K562 (cell line): Measurements from ENCODE around the gene CTDNEP1. TPM values are rescaled to one million over a fixed set of nuclear protein-coding genes. Genes with fewer than 3 reads are reported as not detected.

Experiments used
- BCL6 ChIP-seq: fragments of 250-450 bp; sonication (Bioruptor Pico); IDR thresholded peaks from 2 replicates; pipeline ENCODE4 v1.4.0; 2020
- BDP1 ChIP-seq: IDR thresholded peaks from 3 replicates; pipeline ENCODE4 v1.6.1; 2011; ENCODE audit not compliant: insufficient read length, insufficient read depth
- CBX1 ChIP-seq: sonication (generic); IDR thresholded peaks from 2 replicates; pipeline ENCODE4 v1.6.1; 2016; ENCODE audit warnings: antibody characterized with exemption, low read depth, mild to moderate bottlenecking
- COPS2 ChIP-seq: fragments of 450-650 bp; conservative IDR thresholded peaks from 2 replicates; pipeline ENCODE4 v1.6.1; 2016; ENCODE audit warnings: mild to moderate bottlenecking, moderate library complexity
- ETV1 ChIP-seq: fragments of 450-650 bp; conservative IDR thresholded peaks from 2 replicates; pipeline ENCODE4 v1.6.1; 2016; ENCODE audit warnings: missing genetic modification characterization, control low read depth, low read depth, missing compliant biosample characterization
- GATAD2B ChIP-seq: fragments of 450-650 bp; IDR thresholded peaks from 2 replicates; pipeline ENCODE4 v1.6.1; 2017; ENCODE audit warnings: mild to moderate bottlenecking, borderline replicate concordance
- GTF2F1 ChIP-seq: IDR thresholded peaks from 2 replicates; pipeline ENCODE4 v1.6.1; 2011; ENCODE audit warnings: low read depth, low read length, improper control_type of control experiment
- HCFC1 ChIP-seq: IDR thresholded peaks from 2 replicates; pipeline ENCODE4 v1.6.1; 2012; ENCODE audit warnings: low read depth, low read length, improper control_type of control experiment
- JUND ChIP-seq, 2 experiments: IDR thresholded peaks; 2 replicates in 1 of 2; 3 replicates in 1 of 2; pipeline ENCODE4 v1.6.1; 2011; ENCODE audit warnings: borderline replicate concordance in 2 of 2, low read depth in 2 of 2, low read length in 2 of 2, improper control_type of control experiment in 1 of 2, missing biosample characterization in 1 of 2, missing genetic modification characterization in 1 of 2, missing genetic modification reagents in 1 of 2
- KAT7 ChIP-seq: sonication (generic); formaldehyde crosslinking; IDR thresholded peaks from 2 replicates; pipeline ENCODE4 v1.8.0; 2022; ENCODE audit warnings: missing genetic modification reagents, mild to moderate bottlenecking, borderline replicate concordance
- MYC ChIP-seq, 2 experiments: fragments of 250-450 bp in 1 of 2; sonication (Bioruptor Pico) in 1 of 2; IDR thresholded peaks; 2 replicates each; pipeline versions ENCODE4 v1.5.1 to v1.6.1; 2012 to 2021; ENCODE audit warnings: low read depth in 2 of 2, borderline replicate concordance in 1 of 2, improper control_type of control experiment in 1 of 2, low read length in 1 of 2, mild to moderate bottlenecking in 1 of 2, moderate library complexity in 1 of 2
- NBN ChIP-seq: fragments of 450-650 bp; IDR thresholded peaks from 2 replicates; pipeline ENCODE4 v1.6.1; 2016; ENCODE audit warnings: low read depth, mild to moderate bottlenecking
- NCOR1 ChIP-seq: fragments of 450-650 bp; IDR thresholded peaks from 2 replicates; pipeline ENCODE4 v1.6.1; 2016; ENCODE audit warnings: mild to moderate bottlenecking, moderate library complexity
- NFIC ChIP-seq: fragments of 450-650 bp; IDR thresholded peaks from 2 replicates; pipeline ENCODE4 v1.6.1; 2017; ENCODE audit warnings: mild to moderate bottlenecking, inconsistent platforms
- NUFIP1 ChIP-seq: fragments of 450-650 bp; IDR thresholded peaks from 2 replicates; pipeline ENCODE4 v1.6.1; 2018; ENCODE audit not compliant: partially characterized antibody
- POLR2B ChIP-seq: fragments of 450-650 bp; IDR thresholded peaks from 2 replicates; pipeline ENCODE4 v1.6.1; 2018; ENCODE audit warnings: low read depth; ENCODE audit not compliant: partially characterized antibody
- RBFOX2 ChIP-seq: fragments of 200-400 bp; formaldehyde crosslinking; IDR thresholded peaks from 2 replicates; pipeline ENCODE4 v1.6.1; 2017; ENCODE audit warnings: low read depth, mild to moderate bottlenecking, low read length, moderate library complexity
- SIN3B ChIP-seq: fragments of 450-650 bp; IDR thresholded peaks from 2 replicates; pipeline ENCODE4 v1.6.1; 2017; ENCODE audit warnings: low read depth, mild to moderate bottlenecking, moderate library complexity
- STAT5A ChIP-seq: IDR thresholded peaks from 2 replicates; pipeline ENCODE4 v1.6.1; 2012; ENCODE audit warnings: low read length, inconsistent platforms, borderline replicate concordance
- TARDBP ChIP-seq: fragments of 450-650 bp; IDR thresholded peaks from 2 replicates; pipeline ENCODE4 v1.6.1; 2016
- ZKSCAN8 ChIP-seq: fragments of 200-800 bp; sonication (Bioruptor generic); IDR thresholded peaks from 2 replicates; pipeline ENCODE4 v1.6.1; 2016; ENCODE audit warnings: missing genetic modification characterization, missing compliant biosample characterization
- ZNF146 ChIP-seq: IDR thresholded peaks from one replicate; pipeline ENCODE4 v1.6.1; 2018; ENCODE audit warnings: missing compliant biosample characterization; ENCODE audit not compliant: unreplicated experiment
- ZNF212 ChIP-seq: fragments of 450-650 bp; formaldehyde crosslinking; IDR thresholded peaks from 2 replicates; pipeline ENCODE4 v1.4.0; 2020; ENCODE audit warnings: mild to moderate bottlenecking
- ZNF24 ChIP-seq: fragments of 450-650 bp; IDR thresholded peaks from 2 replicates; pipeline ENCODE4 v1.6.1; 2016
- ZNF766 ChIP-seq: fragments of 200-800 bp; sonication (Bioruptor generic); conservative IDR thresholded peaks from 2 replicates; pipeline ENCODE4 v1.6.1; 2016; ENCODE audit warnings: missing genetic modification characterization, missing compliant biosample characterization
- polyA plus RNA-seq, 8 experiments: library from polyadenylated mRNA; depleted of rRNA in 4 of 8; stranded (reverse) in 5 of 8; unstranded in 3 of 8; fragments of >200 nt; fragmentation: Nextera tagmentation in 2 of 8; fragmentation: Illumina TruSeq in 1 of 8; extraction: Ambion mirVana in 2 of 8; extraction: Trizol in 1 of 8; gene quantifications; 2 replicates each; pipeline versions ENCODE4 v1.2.1 to v1.2.3, GENCODE V29; 2011 to 2014; ENCODE audit warnings: inconsistent platforms in 1 of 8, missing spikeins in 1 of 8
- total RNA-seq, 7 experiments: library from RNA; depleted of rRNA in 6 of 7; stranded (reverse); fragments of >200 nt in 6 of 7; fragmentation: Illumina TruSeq in 2 of 7; extraction: Trizol in 2 of 7; gene quantifications; 2 replicates each; pipeline versions ENCODE4 v1.2.1 to v1.2.3, GENCODE V29; 2011 to 2021; ENCODE audit warnings: low replicate concordance in 1 of 7
- TF ChIP-seq, protein P1 (sequence below): fragments of 450-650 bp; IDR thresholded peaks from 2 replicates; pipeline ENCODE4 v1.7.0; 2016; ENCODE audit warnings: borderline replicate concordance
- TF ChIP-seq, protein P2 (sequence below), 2 experiments: fragments of 450-650 bp; conservative IDR thresholded peaks; 2 replicates each; pipeline ENCODE4 v1.6.1; 2017; ENCODE audit warnings: mild to moderate bottlenecking in 2 of 2, moderate library complexity in 2 of 2

Gene CTDNEP1
- total and polyA plus RNA-seq, 9 of the 15 experiments (the other 6 are each of a cell fraction or from before 2014, with no cell fraction given): 10.7 to 150 (median 28.5) TPM

DNA sequence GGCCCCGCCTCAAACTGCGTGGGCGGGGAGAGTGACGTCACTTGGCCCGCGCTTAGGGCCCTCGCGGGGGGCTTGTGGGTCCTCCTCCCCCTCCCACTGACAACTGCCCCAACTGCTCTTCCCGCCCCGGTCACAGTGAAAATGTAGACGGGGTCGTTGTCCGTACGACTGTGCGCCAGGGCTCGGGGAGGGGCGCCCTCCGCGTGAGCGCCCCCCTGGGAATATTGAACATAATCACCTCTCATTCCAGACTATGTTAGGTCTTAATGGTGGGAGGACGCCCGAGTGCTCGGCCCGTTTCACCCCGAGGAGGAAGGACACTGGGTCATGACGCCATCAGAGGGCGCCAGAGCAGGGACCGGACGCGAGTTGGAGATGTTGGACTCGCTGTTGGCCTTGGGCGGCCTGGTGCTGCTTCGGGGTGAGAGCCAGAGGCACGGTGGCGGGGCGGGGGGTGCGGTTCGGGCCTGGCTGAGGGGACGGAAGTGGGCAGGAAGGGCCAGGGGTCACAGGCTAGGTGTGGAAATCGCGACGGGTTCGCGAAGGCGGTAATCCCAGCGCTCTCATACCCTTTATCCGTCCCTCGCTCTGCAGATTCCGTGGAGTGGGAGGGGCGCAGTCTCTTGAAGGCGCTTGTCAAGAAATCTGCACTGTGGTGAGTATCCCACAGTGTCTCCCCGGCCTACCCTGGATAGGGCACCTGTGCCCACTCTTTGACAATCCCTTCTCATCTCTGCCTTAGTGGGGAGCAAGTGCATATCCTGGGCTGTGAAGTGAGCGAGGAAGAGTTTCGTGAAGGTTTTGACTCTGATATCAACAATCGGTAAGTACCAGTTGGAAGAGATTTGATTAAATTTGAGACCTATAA, 876 bp upstream of the CTDNEP1 start, which contains the start of gene ELP5 (continued):
- TF ChIP-seq MYC (IDR thresholded peaks at IDR 0.05; ENCODE audit: low read depth, low read length) (peak; percentile 68; the same call in 1 of the 2 replicates), MYC (CRISPR knock-in tag; IDR thresholded peaks at IDR 0.05; ENCODE audit: borderline replicate concordance, low read depth) (no peak), GTF2F1 (no peak; the same call in 1 of the 2 replicates), BDP1 (no peak), NFIC (peak; percentile 51), RBFOX2 (peak; percentile 96), NCOR1 (peak; percentile 16; the same call in 1 of the 2 replicates), NUFIP1 (no peak), ZNF24 (no peak), CBX1 (no peak), HCFC1 (peak; percentile 73), POLR2B (peak; percentile 62), ZKSCAN8 (CRISPR knock-in tag) (no peak), ZNF212 (CRISPR knock-in tag) (no peak), ETV1 (peak; percentile 72), STAT5A (no peak), ZNF146 (CRISPR knock-in tag) (no peak), BCL6 (no peak), SIN3B (peak; percentile 75), GATAD2B (peak; percentile 51; the same call in 1 of the 2 replicates), JUND (IDR thresholded peaks at IDR 0.05; ENCODE audit: borderline replicate concordance, low read depth, low read length) (peak; percentile 84), JUND (tag; IDR thresholded peaks at IDR 0.05; ENCODE audit: borderline replicate concordance, low read depth, low read length) (peak; percentile 69; the same call in 2 of the 3 replicates), TARDBP (0 out of 2 replicates have a peak, but pooled peaks have one; percentile 43), ZNF766 (CRISPR knock-in tag) (no peak), COPS2 (no peak), NBN (peak; percentile 81; the same call in 1 of the 2 replicates), KAT7 (CRISPR knock-in tag) (no peak; the same call in 1 of the 2 replicates)
- TF ChIP-seq, protein P1, sequence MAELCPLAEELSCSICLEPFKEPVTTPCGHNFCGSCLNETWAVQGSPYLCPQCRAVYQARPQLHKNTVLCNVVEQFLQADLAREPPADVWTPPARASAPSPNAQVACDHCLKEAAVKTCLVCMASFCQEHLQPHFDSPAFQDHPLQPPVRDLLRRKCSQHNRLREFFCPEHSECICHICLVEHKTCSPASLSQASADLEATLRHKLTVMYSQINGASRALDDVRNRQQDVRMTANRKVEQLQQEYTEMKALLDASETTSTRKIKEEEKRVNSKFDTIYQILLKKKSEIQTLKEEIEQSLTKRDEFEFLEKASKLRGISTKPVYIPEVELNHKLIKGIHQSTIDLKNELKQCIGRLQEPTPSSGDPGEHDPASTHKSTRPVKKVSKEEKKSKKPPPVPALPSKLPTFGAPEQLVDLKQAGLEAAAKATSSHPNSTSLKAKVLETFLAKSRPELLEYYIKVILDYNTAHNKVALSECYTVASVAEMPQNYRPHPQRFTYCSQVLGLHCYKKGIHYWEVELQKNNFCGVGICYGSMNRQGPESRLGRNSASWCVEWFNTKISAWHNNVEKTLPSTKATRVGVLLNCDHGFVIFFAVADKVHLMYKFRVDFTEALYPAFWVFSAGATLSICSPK: no peak
- TF ChIP-seq, protein P2, sequence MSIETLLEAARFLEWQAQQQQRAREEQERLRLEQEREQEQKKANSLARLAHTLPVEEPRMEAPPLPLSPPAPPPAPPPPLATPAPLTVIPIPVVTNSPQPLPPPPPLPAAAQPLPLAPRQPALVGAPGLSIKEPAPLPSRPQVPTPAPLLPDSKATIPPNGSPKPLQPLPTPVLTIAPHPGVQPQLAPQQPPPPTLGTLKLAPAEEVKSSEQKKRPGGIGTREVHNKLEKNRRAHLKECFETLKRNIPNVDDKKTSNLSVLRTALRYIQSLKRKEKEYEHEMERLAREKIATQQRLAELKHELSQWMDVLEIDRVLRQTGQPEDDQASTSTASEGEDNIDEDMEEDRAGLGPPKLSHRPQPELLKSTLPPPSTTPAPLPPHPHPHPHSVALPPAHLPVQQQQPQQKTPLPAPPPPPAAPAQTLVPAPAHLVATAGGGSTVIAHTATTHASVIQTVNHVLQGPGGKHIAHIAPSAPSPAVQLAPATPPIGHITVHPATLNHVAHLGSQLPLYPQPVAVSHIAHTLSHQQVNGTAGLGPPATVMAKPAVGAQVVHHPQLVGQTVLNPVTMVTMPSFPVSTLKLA (conservative IDR thresholded peaks at IDR 0.05): peak; percentile 79 to 85
